ENCODE results near the gene VAPB. TPM values are rescaled to one million over a fixed set of nuclear protein-coding genes. Genes with fewer than 3 reads are reported as not detected.
"Not testable (repeated sequence)": the region's sequence is repeated elsewhere in the genome, so short reads cannot be mapped to it uniquely, and the experiment has no call there.

Gene VAPB
- total RNA-seq, 2 experiments from 2014 or later = 34.6 to 37.0 TPM

DNA sequence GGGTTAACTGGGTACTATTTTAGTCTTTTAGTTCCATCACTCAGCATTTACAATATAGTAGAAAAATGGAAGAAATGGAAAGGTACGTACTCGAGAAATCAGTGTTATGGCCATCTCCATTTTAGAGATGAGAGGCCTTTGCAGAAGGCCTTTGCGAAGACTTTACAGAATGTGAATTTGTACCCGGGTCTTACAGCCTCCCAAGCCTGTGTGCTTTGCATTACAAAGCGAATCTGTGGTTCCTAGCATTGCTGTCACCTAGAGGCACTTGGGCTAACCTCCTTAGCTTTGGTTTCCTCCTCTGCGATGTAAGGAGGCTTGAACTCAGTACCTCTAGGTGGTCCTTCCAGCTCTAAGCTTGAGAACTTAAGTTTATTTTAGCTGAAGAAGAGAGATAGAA, 10.9 kb downstream of the VAPB start:
- no peak for DNase-seq
- peaks cover 45% of the 10 kb centered on the region for H3K4me1 Mint-ChIP-seq (ENCODE audit: low read depth)
- POLR2A ChIA-PET = interaction anchor here (0.6 to 1.0 kb wide), 2 partner anchors 8 to 11 kb away, joined by 3 to 4 read pairs; partner anchors contain the start of gene VAPB
- H3K27ac Mint-ChIP-seq = no peak overlapping the region
- no peak overlapping the region for H3K4me3 Mint-ChIP-seq
- intact Hi-C loops (cut with micrococcal nuclease) = no loop called here
- H3K27me3 Mint-ChIP-seq = no peaks in the 10 kb centered on the region
- peaks cover 6% of the 10 kb centered on the region for H3K36me3 Mint-ChIP-seq
- CTCF ChIA-PET = interaction anchor here (0.7 kb wide), 1 partner anchor 135 kb away, joined by 3 read pairs; no protein-coding TSS in a partner anchor
- H3K9me3 Mint-ChIP-seq = no peaks in the 10 kb centered on the region

GRCh38 chr20:58401162-58401561, 12.1 kb downstream of the VAPB start:
- no peak for DNase-seq
- peaks cover 36% of the 10 kb centered on the region for H3K4me1 Mint-ChIP-seq (ENCODE audit: low read depth)
- H3K27ac Mint-ChIP-seq = no peak overlapping the region
- peaks cover 6% of the 10 kb centered on the region for H3K36me3 Mint-ChIP-seq
- H3K27me3 Mint-ChIP-seq = no peaks in the 10 kb centered on the region
- ChIA-PET CTCF (no interaction called here), POLR2A (no interaction called here)
- H3K9me3 Mint-ChIP-seq = no peaks in the 10 kb centered on the region
- H3K4me3 Mint-ChIP-seq = no peak overlapping the region
- intact Hi-C loops (cut with micrococcal nuclease) = no loop called here

- Mint-ChIP-seq H3K27ac (no peak overlapping the region), H3K4me1 (ENCODE audit: low read depth) (peaks cover 37% of the 10 kb centered on the region), H3K9me3 (no peaks in the 10 kb centered on the region), H3K36me3 (peaks cover 6% of the 10 kb centered on the region), H3K4me3 (no peak overlapping the region), H3K27me3 (no peaks in the 10 kb centered on the region)
- ChIA-PET POLR2A (no interaction called here), CTCF (no interaction called here)
- intact Hi-C loops (cut with micrococcal nuclease) = no loop called here
- DNase-seq = peak; percentile 32
Measured at GRCh38 chr20:58402305-58402704, 13.3 kb downstream of the VAPB start.

GRCh38 chr20:58402827-58403226, 13.8 kb downstream of the VAPB start:
- Mint-ChIP-seq H3K4me3 (no peak overlapping the region), H3K36me3 (peaks cover 6% of the 10 kb centered on the region), H3K4me1 (ENCODE audit: low read depth) (peaks cover 36% of the 10 kb centered on the region), H3K27me3 (no peaks in the 10 kb centered on the region), H3K27ac (no peak overlapping the region), H3K9me3 (no peaks in the 10 kb centered on the region)
- ChIA-PET CTCF (no interaction called here), POLR2A (no interaction called here)
- no peak for DNase-seq
- intact Hi-C loops (cut with micrococcal nuclease) = no loop called here

DNA sequence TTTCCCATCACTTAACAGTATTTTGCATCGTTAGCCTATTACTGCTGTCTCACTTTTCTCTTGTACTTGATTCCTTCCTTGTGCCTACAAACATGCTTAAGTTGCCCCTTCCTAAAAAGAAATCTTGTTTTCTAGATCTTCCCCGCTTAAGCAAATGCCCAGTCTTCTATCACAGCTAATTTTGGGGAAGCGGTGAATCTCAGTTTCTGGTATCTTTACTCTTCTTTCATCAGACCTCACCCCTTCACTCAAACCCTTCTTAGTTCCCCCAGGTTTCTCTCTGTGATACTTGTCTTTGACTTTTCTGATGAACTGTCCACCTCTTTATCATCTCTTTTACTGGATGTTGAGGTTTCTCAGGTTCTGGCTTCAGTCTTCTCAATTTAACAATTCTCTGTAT, 14.2 kb downstream of the VAPB start:
- Mint-ChIP-seq H3K4me1 (ENCODE audit: low read depth) (peaks cover 36% of the 10 kb centered on the region), H3K36me3 (peaks cover 4% of the 10 kb centered on the region), H3K27me3 (no peaks in the 10 kb centered on the region), H3K4me3 (no peak overlapping the region), H3K27ac (no peak overlapping the region), H3K9me3 (no peaks in the 10 kb centered on the region)
- DNase-seq = no peak
- CTCF ChIA-PET = no interaction called here
- intact Hi-C loops (cut with micrococcal nuclease) = no loop called here
- POLR2A ChIA-PET = no interaction called here

DNA sequence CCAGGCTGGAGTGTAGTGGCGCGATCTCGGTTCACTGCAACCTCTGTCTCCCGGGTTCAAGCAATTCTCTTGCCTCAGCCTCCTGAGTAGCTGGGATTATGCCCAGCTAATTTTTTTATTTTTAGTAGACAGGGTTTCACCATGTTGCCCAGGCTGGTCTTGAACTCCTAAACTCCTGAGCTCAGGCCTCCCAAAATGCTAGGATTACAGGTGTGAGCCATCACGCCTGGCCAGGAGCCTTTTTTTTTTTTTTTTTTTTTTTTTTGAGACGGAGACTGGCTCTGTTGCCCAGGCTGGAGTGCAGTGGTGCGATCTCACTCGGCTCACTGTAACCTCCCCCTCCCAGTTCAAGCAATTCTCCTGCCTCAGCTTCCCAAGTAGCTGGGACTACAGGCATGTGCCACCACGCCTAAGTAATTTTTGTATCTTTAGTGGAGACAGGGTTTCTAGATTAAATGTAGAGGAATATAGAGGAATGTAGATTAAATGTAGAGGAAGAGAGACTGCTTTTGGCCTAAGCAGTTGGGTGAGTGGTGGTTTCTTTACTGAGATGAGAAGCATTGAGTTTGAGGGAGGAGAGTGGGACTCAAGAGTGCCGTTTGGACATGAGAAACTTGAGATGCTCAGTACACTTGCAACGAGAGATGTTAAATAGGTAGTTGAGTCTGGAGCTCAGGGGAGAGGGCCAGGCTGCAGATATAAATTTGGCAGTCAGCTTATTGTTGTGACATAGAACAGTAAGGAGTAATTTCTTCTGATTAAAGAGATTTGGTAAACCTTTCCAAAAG, 16.7 kb downstream of the VAPB start:
- intact Hi-C loops (cut with micrococcal nuclease) = loop anchor here (5.0 kb wide), 3 partner anchors 53 to 788 kb away; no protein-coding TSS in a partner anchor
- no peak for DNase-seq
- no peaks in the 10 kb centered on the region for H3K27me3 Mint-ChIP-seq
- no peak overlapping the region for H3K4me3 Mint-ChIP-seq
- H3K36me3 Mint-ChIP-seq = no peaks in the 10 kb centered on the region
- ChIA-PET CTCF (interaction anchor here (2.0 kb wide), 1 partner anchor 17 kb away, joined by 4 read pairs; the partner anchor contains the start of gene VAPB), POLR2A (no interaction called here)
- H3K9me3 Mint-ChIP-seq = no peaks in the 10 kb centered on the region
- H3K27ac Mint-ChIP-seq = no peak overlapping the region
- H3K4me1 Mint-ChIP-seq (ENCODE audit: low read depth) = peaks cover 37% of the 10 kb centered on the region

GRCh38 chr20:58406422-58407001, 17.5 kb downstream of the VAPB start:
- H3K4me1 Mint-ChIP-seq (ENCODE audit: low read depth) = peaks cover 36% of the 10 kb centered on the region
- peak overlapping the region; percentile 25 for H3K27ac Mint-ChIP-seq
- no peak for DNase-seq
- no peaks in the 10 kb centered on the region for H3K27me3 Mint-ChIP-seq
- no peaks in the 10 kb centered on the region for H3K9me3 Mint-ChIP-seq
- intact Hi-C loops (cut with micrococcal nuclease) = loop anchor here (5.0 kb wide), 3 partner anchors 54 to 789 kb away; no protein-coding TSS in a partner anchor
- ChIA-PET POLR2A (interaction anchor here (1.3 kb wide), 1 partner anchor 16 kb away, joined by 3 read pairs; no protein-coding TSS in a partner anchor), CTCF (interaction anchor here (2.0 kb wide), 1 partner anchor 18 kb away, joined by 4 read pairs; the partner anchor contains the start of gene VAPB)
- no peak overlapping the region for H3K4me3 Mint-ChIP-seq
- no peaks in the 10 kb centered on the region for H3K36me3 Mint-ChIP-seq

- H3K9me3 Mint-ChIP-seq = no peaks in the 10 kb centered on the region
- intact Hi-C loops (cut with micrococcal nuclease) = loop anchor here (5.0 kb wide), 3 partner anchors 55 to 790 kb away; no protein-coding TSS in a partner anchor
- H3K27ac Mint-ChIP-seq = no peak overlapping the region
- no peaks in the 10 kb centered on the region for H3K27me3 Mint-ChIP-seq
- peaks cover 36% of the 10 kb centered on the region for H3K4me1 Mint-ChIP-seq (ENCODE audit: low read depth)
- no peaks in the 10 kb centered on the region for H3K36me3 Mint-ChIP-seq
- CTCF ChIA-PET = interaction anchor here (1.6 to 2.0 kb wide), 2 partner anchors 11 to 19 kb away, joined by 3 to 4 read pairs; partner anchors contain the start of gene VAPB
- no peak for DNase-seq
- POLR2A ChIA-PET = interaction anchor here (1.0 to 1.3 kb wide), 2 partner anchors 17 to 18 kb away, joined by 3 to 5 read pairs; partner anchors contain the start of gene VAPB
- no peak overlapping the region for H3K4me3 Mint-ChIP-seq
Measured at GRCh38 chr20:58407201-58407873, 18.3 kb downstream of the VAPB start.

- H3K36me3 Mint-ChIP-seq = no peaks in the 10 kb centered on the region
- no peaks in the 10 kb centered on the region for H3K9me3 Mint-ChIP-seq
- peaks cover 36% of the 10 kb centered on the region for H3K4me1 Mint-ChIP-seq (ENCODE audit: low read depth)
- CTCF ChIA-PET = interaction anchor here (0.6 to 2.0 kb wide), 3 partner anchors 12 to 250 kb away, joined by 3 to 4 read pairs (median 4); partner anchors contain the start of gene VAPB
- intact Hi-C loops (cut with micrococcal nuclease) = loop anchor here (1.0 to 5.0 kb wide), 6 partner anchors 9 to 791 kb away; partner anchors contain the start of gene VAPB
- DNase-seq = peak; percentile 37
- H3K27ac Mint-ChIP-seq = peak overlapping the region; percentile 79
- POLR2A ChIA-PET = interaction anchor here (0.6 to 1.0 kb wide), 2 partner anchors 8 to 19 kb away, joined by 4 to 5 read pairs; partner anchors contain the start of gene VAPB
- peak overlapping the region; percentile 12 for H3K4me3 Mint-ChIP-seq
- no peaks in the 10 kb centered on the region for H3K27me3 Mint-ChIP-seq
Measured at GRCh38 chr20:58407966-58408557, 19.0 kb downstream of the VAPB start.

GRCh38 chr20:58408603-58409246, 19.7 kb downstream of the VAPB start:
- Mint-ChIP-seq H3K27me3 (no peaks in the 10 kb centered on the region), H3K4me1 (ENCODE audit: low read depth) (peaks cover 36% of the 10 kb centered on the region), H3K4me3 (no peak overlapping the region), H3K27ac (peak overlapping the region; percentile 79), H3K36me3 (no peaks in the 10 kb centered on the region), H3K9me3 (no peaks in the 10 kb centered on the region)
- POLR2A ChIA-PET = interaction anchor here (0.6 to 1.0 kb wide), 2 partner anchors 9 to 19 kb away, joined by 4 to 5 read pairs; partner anchors contain the start of gene VAPB
- CTCF ChIA-PET = interaction anchor here (0.6 to 1.6 kb wide), 2 partner anchors 13 to 250 kb away, joined by 3 to 4 read pairs; no protein-coding TSS in a partner anchor
- no peak for DNase-seq
- intact Hi-C loops (cut with micrococcal nuclease) = loop anchor here (1.0 to 5.0 kb wide), 6 partner anchors 9 to 791 kb away; partner anchors contain the start of gene VAPB

DNA sequence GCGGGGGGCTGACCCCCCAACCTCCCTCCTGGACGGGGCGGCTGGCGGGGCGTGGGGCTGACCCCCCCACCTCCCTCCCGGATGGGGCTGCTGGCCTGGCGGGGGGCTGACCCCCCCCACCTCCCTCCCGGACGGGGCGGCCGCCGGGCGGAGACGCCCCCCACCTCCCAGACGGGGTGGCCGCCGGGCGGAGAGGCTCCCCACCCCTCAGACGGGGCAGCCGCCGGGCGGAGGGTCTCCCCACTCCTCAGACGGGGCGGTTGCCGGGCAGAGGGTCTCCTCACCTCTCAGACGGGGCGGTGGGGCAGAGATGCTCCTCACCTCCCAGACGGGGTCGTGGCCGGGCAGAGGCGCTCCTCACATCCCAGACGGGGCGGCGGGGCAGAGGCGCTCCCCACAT, 25.2 kb downstream of the VAPB start:
- POLR2A ChIA-PET; H3K27ac Mint-ChIP-seq; H3K4me3 Mint-ChIP-seq; CTCF ChIA-PET; intact Hi-C loops (cut with micrococcal nuclease); H3K27me3 Mint-ChIP-seq; DNase-seq; H3K9me3 Mint-ChIP-seq: not testable (repeated sequence)
- Mint-ChIP-seq H3K36me3 (peaks cover 14% of the 10 kb centered on the region), H3K4me1 (ENCODE audit: low read depth) (peaks cover 50% of the 10 kb centered on the region)

Measured in activated CD4-positive, alpha-beta memory T cell treated with anti-CD3 and anti-CD28 coated beads for 36 hours (primary cell).